Heart right ventricle (tissue), 16 donors: ENCODE measurements around the gene OR2H1. TPM values are rescaled to one million over a fixed set of nuclear protein-coding genes. Genes with fewer than 3 reads are reported as not detected.

Experiments used
- ATAC-seq, 8 donors: fragments of 200-7000 bp; cut with Tn5 transposase; one replicate each; pipeline ENCODE4 v1.9.1; 2020; ENCODE audit warnings: mild to moderate bottlenecking in 8 of 8, moderate library complexity in 8 of 8, moderate number of reproducible peaks in 1 of 8
- DNase-seq, 2 donors: peaks; one replicate each; pipeline ENCODE4 v3.0.0-alpha.2; 2020
- H3K27ac ChIP-seq, 10 donors: fragments of 200-600 bp; sonication (generic) in 2 of 10; one replicate each; pipeline versions ENCODE4 v1.5.0 to v1.8.0; 2020 to 2022; ENCODE audit warnings: mild to moderate bottlenecking in 3 of 10
- H3K27me3 ChIP-seq, 7 donors: fragments of 200-600 bp; one replicate each; pipeline ENCODE4 v1.8.0; 2021 to 2022; ENCODE audit warnings: mild to moderate bottlenecking in 2 of 7
- H3K36me3 ChIP-seq, 9 donors: fragments of 200-600 bp; sonication (generic) in 1 of 9; one replicate each; pipeline versions ENCODE4 v1.5.0 to v1.8.0; 2020 to 2022; ENCODE audit warnings: mild to moderate bottlenecking in 2 of 9
- H3K4me1 ChIP-seq, 9 donors: fragments of 200-600 bp; sonication (generic) in 1 of 9; one replicate each; pipeline versions ENCODE4 v1.5.0 to v1.8.0; 2020 to 2022; ENCODE audit warnings: mild to moderate bottlenecking in 4 of 9
- H3K4me3 ChIP-seq, 10 donors: fragments of 200-600 bp; sonication (generic) in 2 of 10; one replicate each; pipeline versions ENCODE4 v1.5.0 to v1.8.0; 2020 to 2022; ENCODE audit warnings: mild to moderate bottlenecking in 7 of 10, moderate library complexity in 2 of 10
- H3K9me3 ChIP-seq, 11 donors: fragments of 200-600 bp in 10 of 11; sonication (generic) in 2 of 11; one replicate each; pipeline versions ENCODE4 v1.5.0 to v1.8.0; 2013 to 2022; ENCODE audit warnings: mild to moderate bottlenecking in 2 of 11, control low read depth in 1 of 11, moderate library complexity in 1 of 11
- WGBS, 2 donors: extraction: QIAGEN DNeasy Blood & Tissue Kit; methylation state at CpG; one replicate each; pipeline ENCODE4 v1.1.7; 2013; ENCODE audit warnings: inconsistent platforms in 1 of 2; 5-methylcytosine and 5-hydroxymethylcytosine counted together
- intact Hi-C, 10 donors: fragments of 100-400 bp; cut with DNase I; formaldehyde crosslinking; loops; one replicate each; pipeline versions ENCODE4 v1.11.1 to v1.14.2; 2022
- polyA plus RNA-seq, 2 donors: library from polyadenylated mRNA; stranded (reverse); fragments of 200-250 nt; gene quantifications; one replicate each; pipeline ENCODE4 v1.2.3, GENCODE V29; 2013
- total RNA-seq, 10 donors: library from RNA; stranded (reverse); fragmentation: NEBNext Ultra II Directional in 3 of 10; extraction: Animal tissue kit (Norgen Biotek cat#: 25700) in 3 of 10; gene quantifications; one replicate each; pipeline versions ENCODE4 v1.2.1 to v1.2.4, GENCODE V29; 2021 to 2023
- TF ChIP-seq, protein P1 (sequence below), 9 donors: fragments of 200-600 bp; sonication (generic) in 2 of 9; IDR thresholded peaks; one replicate each; pipeline versions ENCODE4 v1.5.0 to v1.8.0; 2021 to 2022; ENCODE audit warnings: antibody characterized with exemption in 9 of 9, mild to moderate bottlenecking in 5 of 9, moderate library complexity in 1 of 9
- donor health status: Arrhythmogenic right ventricular cardiomyopathy.
- donor health status: ischemic (EF 13 %, LVEDD 7.1; RV severe dilation, severe dysfunction).
- donor health status: healthy with polysubstance abuse.
- donor health status: DM: no; HTN: yes; CAD: no.
- donor health status: DM: no; HTN: no; CAD: no.
- donor health status: ischemic (EF 25% LVEDD 6.9; RV normal size, moderate dysfunction).
- donor health status: ischemic (EF 25% LVEDD 5.7; RV mildly dilated, moderate dysfunction).
- donor health status: healthy.
- donor health status: DM: yes; HTN: yes; CAD: no.
- donor health status: Ischemic cardiomyopathy.
- donor health status: ischemic (EF 35%, LVEDD 5.7; RV mildly dilated, moderate dysfunction).
- donor health status: nonischemic (EF 11% LVEDD 7.7; RV severe dilation, severe dysfunction).
- donor health status: DM: yes; HTN: yes; CAD: no.
- donor health status: PGD.
- donor health status: ischemic (EF 29% LVEDD 5.4; RV normal size, mild dysfunction).
- donor health status: nonischemic (EF 23%, LVEDD 6.1; RV moderate dilation, normal function).

The OR2H1 gene
- total and polyA plus RNA-seq, 12 donors, result not detected

- TF ChIP-seq, protein P1, sequence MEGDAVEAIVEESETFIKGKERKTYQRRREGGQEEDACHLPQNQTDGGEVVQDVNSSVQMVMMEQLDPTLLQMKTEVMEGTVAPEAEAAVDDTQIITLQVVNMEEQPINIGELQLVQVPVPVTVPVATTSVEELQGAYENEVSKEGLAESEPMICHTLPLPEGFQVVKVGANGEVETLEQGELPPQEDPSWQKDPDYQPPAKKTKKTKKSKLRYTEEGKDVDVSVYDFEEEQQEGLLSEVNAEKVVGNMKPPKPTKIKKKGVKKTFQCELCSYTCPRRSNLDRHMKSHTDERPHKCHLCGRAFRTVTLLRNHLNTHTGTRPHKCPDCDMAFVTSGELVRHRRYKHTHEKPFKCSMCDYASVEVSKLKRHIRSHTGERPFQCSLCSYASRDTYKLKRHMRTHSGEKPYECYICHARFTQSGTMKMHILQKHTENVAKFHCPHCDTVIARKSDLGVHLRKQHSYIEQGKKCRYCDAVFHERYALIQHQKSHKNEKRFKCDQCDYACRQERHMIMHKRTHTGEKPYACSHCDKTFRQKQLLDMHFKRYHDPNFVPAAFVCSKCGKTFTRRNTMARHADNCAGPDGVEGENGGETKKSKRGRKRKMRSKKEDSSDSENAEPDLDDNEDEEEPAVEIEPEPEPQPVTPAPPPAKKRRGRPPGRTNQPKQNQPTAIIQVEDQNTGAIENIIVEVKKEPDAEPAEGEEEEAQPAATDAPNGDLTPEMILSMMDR (IDR thresholded peaks at IDR 0.05), result no peak
- ATAC-seq, result no peak
- intact Hi-C loops, result no loop called here
- WGBS, 2 donors, result 52 to 56% methylated on average over 6 of the region's 6 CpGs
- Histone ChIP-seq H3K27me3 (peaks cover 0 to 9% (median 0%) of the 10 kb centered on the region in 7 donors), H3K9me3 (no peaks in the 10 kb centered on the region), H3K27ac (no peak overlapping the region), H3K4me1 (no peaks in the 10 kb centered on the region), H3K36me3 (no peaks in the 10 kb centered on the region), H3K4me3 (no peak overlapping the region)
- DNase-seq, result no peak
These were observed 9.3 kb downstream of the OR2H1 start for GRCh38 chr6:29466241-29466640.

- Histone ChIP-seq H3K4me3 (no peak overlapping the region), H3K9me3 (no peaks in the 10 kb centered on the region), H3K36me3 (no peaks in the 10 kb centered on the region), H3K27ac (no peak overlapping the region), H3K4me1 (no peaks in the 10 kb centered on the region), H3K27me3 (peaks cover 0 to 14% (median 0%) of the 10 kb centered on the region in 7 donors)
- TF ChIP-seq, protein P1 (IDR thresholded peaks at IDR 0.05), result no peak
- intact Hi-C loops, result no loop called here
- WGBS, 2 donors, result 39 to 71% methylated on average over 2 of the region's 2 CpGs
- DNase-seq (no peak), ATAC-seq (no peak)
These were observed 18.0 kb downstream of the OR2H1 start for GRCh38 chr6:29474996-29475395.

DNA sequence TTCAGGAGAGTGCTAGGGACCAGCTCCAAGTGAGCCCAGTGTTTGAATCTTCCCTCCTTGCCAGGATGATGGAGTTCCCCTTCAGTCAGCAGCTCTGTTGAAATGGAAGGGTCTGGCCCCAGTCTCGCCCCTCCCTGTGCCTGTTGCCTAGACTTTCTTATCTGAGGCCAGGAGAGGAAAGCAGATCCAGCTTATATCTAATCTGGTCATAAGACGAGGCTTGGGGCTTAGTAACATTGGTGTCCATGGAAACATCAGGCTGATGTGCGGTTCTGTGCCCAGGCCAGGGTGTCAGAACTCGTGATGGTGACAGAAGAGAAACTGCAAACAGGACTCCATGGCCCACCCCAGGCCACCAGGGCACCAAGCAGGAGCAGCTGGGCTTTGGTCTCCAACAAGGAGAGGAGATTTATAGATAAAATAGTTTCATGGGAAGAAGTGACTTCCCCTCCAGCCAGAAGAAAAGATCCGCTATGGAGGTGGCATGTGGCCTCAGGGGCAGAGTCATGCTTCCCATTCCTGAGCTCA is 21.0 kb downstream of the OR2H1 start:
- H3K4me3 ChIP-seq, result no peak overlapping the region
- peaks cover 0 to 14% (median 0%) of the 10 kb centered on the region in 7 donors for H3K27me3 ChIP-seq
- no peak for DNase-seq
- no peaks in the 10 kb centered on the region for H3K36me3 ChIP-seq
- H3K27ac ChIP-seq, result no peak overlapping the region
- H3K9me3 ChIP-seq, result peaks cover 0 to 12% (median 0%) of the 10 kb centered on the region in 11 donors
- intact Hi-C loops, result no loop called here
- no peak for ATAC-seq
- 40 to 46% methylated on average over 5 of the region's 5 CpGs for WGBS, 2 donors
- TF ChIP-seq, protein P1 (IDR thresholded peaks at IDR 0.05), result no peak
- H3K4me1 ChIP-seq, result no peaks in the 10 kb centered on the region

GRCh38 chr6:29478740-29479139 is 21.8 kb downstream of the OR2H1 start:
- H3K27ac ChIP-seq, result no peak overlapping the region
- no peak for ATAC-seq
- H3K4me1 ChIP-seq, result no peaks in the 10 kb centered on the region
- H3K4me3 ChIP-seq, result no peak overlapping the region
- TF ChIP-seq, protein P1 (IDR thresholded peaks at IDR 0.05), result no peak
- intact Hi-C loops, result no loop called here
- no peaks in the 10 kb centered on the region for H3K36me3 ChIP-seq
- no peak for DNase-seq
- WGBS, 2 donors, result 67 to 82% methylated on average over 5 of the region's 5 CpGs
- peaks cover 0 to 14% (median 0%) of the 10 kb centered on the region in 7 donors for H3K27me3 ChIP-seq
- peaks cover 0 to 12% (median 0%) of the 10 kb centered on the region in 11 donors for H3K9me3 ChIP-seq
